IPS-15b (cell line): Measurements from ENCODE around the gene CNGA4.

ENCODE experiments used
- H3K27me3 ChIP-seq: one replicate; pipeline ENCODE4 v1.6.1; 2013; ENCODE audit warnings: low read length; ENCODE audit not compliant: control insufficient read depth, insufficient read depth
- H3K36me3 ChIP-seq: one replicate; pipeline ENCODE4 v1.6.1; 2013; ENCODE audit warnings: low read length; ENCODE audit not compliant: control insufficient read depth, insufficient read depth
- H3K4me1 ChIP-seq: one replicate; pipeline ENCODE4 v1.6.1; 2013; ENCODE audit warnings: mild to moderate bottlenecking, low read length; ENCODE audit not compliant: control insufficient read depth, insufficient read depth
- H3K4me3 ChIP-seq: one replicate; pipeline ENCODE4 v1.5.1; 2013; ENCODE audit warnings: low read depth, low read length
- H3K9ac ChIP-seq: one replicate; pipeline ENCODE4 v1.6.1; 2013; ENCODE audit warnings: low read depth, mild to moderate bottlenecking, low read length
- H3K9me3 ChIP-seq: one replicate; pipeline ENCODE4 v1.6.1; 2013; ENCODE audit warnings: mild to moderate bottlenecking, low read length; ENCODE audit not compliant: control insufficient read depth, insufficient read depth

Gene CNGA4

GRCh38 chr11:6238902-6239301 lies at the start of gene CNGA4:
Gene CNGA4 (plus strand): TSS chr11:6239089. CDS start chr11:6239207, 118 bp downstream.
- Histone ChIP-seq H3K9ac (no peak within 1 kb of the TSS), H3K4me3 (no peak within 1 kb of the TSS), H3K27me3 (peaks cover 3% of the 10 kb centered on the region), H3K36me3 (no peaks in the 10 kb centered on the region), H3K4me1 (peaks cover 3% of the 10 kb centered on the region), H3K9me3 (no peaks in the 10 kb centered on the region)

GRCh38 chr11:6191742-6192141 lies 47.1 kb upstream of the CNGA4 start:
- H3K9me3 ChIP-seq: no peaks in the 10 kb centered on the region
- H3K36me3 ChIP-seq: no peaks in the 10 kb centered on the region
- no peak overlapping the region for H3K9ac ChIP-seq
- no peaks in the 10 kb centered on the region for H3K27me3 ChIP-seq
- no peak overlapping the region for H3K4me3 ChIP-seq
- no peaks in the 10 kb centered on the region for H3K4me1 ChIP-seq

DNA sequence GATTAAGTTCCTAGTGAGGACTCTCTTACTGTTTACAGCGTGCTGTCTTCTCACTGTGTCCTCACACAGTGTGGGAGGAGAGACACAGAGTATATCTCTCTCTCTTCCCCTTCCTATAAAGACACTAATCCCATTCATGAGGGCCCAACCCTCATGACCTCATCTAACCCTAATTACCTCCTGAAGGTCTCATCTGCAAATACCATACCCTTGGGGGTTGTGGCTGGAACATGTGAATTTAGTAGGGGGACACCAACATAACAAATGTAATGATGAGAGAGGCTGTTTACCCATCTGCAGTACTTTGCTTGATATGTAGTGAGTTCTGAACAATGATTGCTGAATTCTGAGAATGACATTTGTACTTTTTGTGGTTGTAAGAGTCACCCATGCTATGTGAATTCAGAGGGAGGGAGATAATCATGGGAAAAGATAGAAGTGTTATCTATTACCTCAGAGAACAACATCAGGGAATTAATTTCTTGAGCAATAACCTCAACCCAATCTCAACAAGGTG lies 44.8 kb upstream of the CNGA4 start:
- H3K36me3 ChIP-seq: no peaks in the 10 kb centered on the region
- no peak overlapping the region for H3K4me3 ChIP-seq
- no peaks in the 10 kb centered on the region for H3K4me1 ChIP-seq
- H3K9me3 ChIP-seq: no peaks in the 10 kb centered on the region
- H3K27me3 ChIP-seq: no peaks in the 10 kb centered on the region
- H3K9ac ChIP-seq: no peak overlapping the region

DNA sequence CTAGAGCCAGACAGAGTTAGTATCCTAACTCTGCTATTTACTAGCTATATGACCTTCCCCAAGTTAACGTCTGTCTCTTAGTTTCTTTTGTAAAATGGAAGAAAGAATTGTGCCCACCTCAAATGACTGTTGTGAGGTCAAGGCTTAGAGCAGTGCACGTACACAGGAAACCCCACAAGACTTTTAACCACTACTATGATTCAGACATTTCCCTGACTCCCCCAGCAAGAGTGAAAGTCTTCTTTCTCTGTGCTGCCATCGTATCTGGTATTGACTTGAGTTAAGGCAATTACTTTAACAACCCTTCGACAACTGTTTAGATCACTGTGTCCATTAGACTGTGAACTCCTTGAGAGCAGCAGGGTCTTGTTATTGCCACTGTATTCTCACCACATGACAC lies 42.5 kb upstream of the CNGA4 start:
- H3K4me3 ChIP-seq: no peak overlapping the region
- no peaks in the 10 kb centered on the region for H3K27me3 ChIP-seq
- H3K9me3 ChIP-seq: no peaks in the 10 kb centered on the region
- no peaks in the 10 kb centered on the region for H3K4me1 ChIP-seq
- H3K36me3 ChIP-seq: no peaks in the 10 kb centered on the region
- H3K9ac ChIP-seq: no peak overlapping the region

- Histone ChIP-seq H3K4me1 (no peaks in the 10 kb centered on the region), H3K27me3 (no peaks in the 10 kb centered on the region), H3K9ac (no peak overlapping the region), H3K36me3 (no peaks in the 10 kb centered on the region), H3K9me3 (no peaks in the 10 kb centered on the region), H3K4me3 (no peak overlapping the region)
These were observed 41.3 kb upstream of the CNGA4 start for GRCh38 chr11:6197466-6198200.

DNA sequence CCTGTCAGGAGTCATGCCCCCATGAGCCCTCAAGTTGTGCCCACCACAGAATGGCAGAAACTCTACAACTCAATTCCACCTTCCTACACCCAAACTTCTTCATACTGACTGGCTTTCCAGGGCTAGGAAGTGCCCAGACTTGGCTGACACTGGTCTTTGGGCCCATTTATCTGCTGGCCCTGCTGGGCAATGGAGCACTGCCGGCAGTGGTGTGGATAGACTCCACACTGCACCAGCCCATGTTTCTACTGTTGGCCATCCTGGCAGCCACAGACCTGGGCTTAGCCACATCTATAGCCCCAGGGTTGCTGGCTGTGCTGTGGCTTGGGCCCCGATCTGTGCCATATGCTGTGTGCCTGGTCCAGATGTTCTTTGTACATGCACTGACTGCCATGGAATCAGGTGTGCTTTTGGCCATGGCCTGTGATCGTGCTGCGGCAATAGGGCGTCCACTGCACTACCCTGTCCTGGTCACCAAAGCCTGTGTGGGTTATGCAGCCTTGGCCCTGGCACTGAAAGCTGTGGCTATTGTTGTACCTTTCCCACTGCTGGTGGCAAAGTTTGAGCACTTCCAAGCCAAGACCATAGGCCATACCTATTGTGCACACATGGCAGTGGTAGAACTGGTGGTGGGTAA lies 39.6 kb upstream of the CNGA4 start, which contains the start of gene OR52W1:
TSS of gene OR52W1 (plus strand) at position 51 of the 637 bp plus-strand sequence. CDS start at position 51, 0 bp downstream.
- Histone ChIP-seq H3K9ac (no peak within 1 kb of the TSS), H3K4me3 (no peak within 1 kb of the TSS), H3K27me3 (no peaks in the 10 kb centered on the region), H3K36me3 (no peaks in the 10 kb centered on the region), H3K4me1 (no peaks in the 10 kb centered on the region), H3K9me3 (no peaks in the 10 kb centered on the region)

- H3K4me3 ChIP-seq: no peak overlapping the region
- no peaks in the 10 kb centered on the region for H3K9me3 ChIP-seq
- H3K9ac ChIP-seq: no peak overlapping the region
- no peaks in the 10 kb centered on the region for H3K4me1 ChIP-seq
- no peaks in the 10 kb centered on the region for H3K36me3 ChIP-seq
- H3K27me3 ChIP-seq: no peaks in the 10 kb centered on the region
These were observed 37.9 kb upstream of the CNGA4 start for GRCh38 chr11:6200975-6201374.

DNA sequence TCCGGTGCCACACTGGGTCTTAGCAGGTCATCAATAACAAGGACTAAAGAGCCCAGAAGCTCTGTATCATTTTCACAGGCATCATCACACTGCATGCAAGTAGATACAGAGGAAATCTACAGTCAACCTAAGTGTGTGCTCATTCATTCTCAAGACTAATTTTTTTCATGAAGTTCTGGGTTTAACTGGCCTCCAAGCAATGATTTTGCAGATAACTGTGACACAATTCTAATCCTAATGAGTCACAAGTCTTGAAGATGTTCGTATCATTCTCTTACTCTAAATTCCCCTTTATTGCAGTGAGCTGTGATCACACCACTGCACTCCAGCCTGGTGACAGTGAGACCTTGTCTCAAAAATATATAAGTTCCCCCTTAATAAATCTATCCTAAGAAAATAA lies 37.4 kb upstream of the CNGA4 start:
- Histone ChIP-seq H3K4me3 (no peak overlapping the region), H3K36me3 (no peaks in the 10 kb centered on the region), H3K27me3 (no peaks in the 10 kb centered on the region), H3K4me1 (no peaks in the 10 kb centered on the region), H3K9ac (no peak overlapping the region), H3K9me3 (no peaks in the 10 kb centered on the region)

- H3K9ac ChIP-seq: no peak overlapping the region
- no peak overlapping the region for H3K4me3 ChIP-seq
- no peaks in the 10 kb centered on the region for H3K9me3 ChIP-seq
- no peaks in the 10 kb centered on the region for H3K36me3 ChIP-seq
- H3K27me3 ChIP-seq: no peaks in the 10 kb centered on the region
- no peaks in the 10 kb centered on the region for H3K4me1 ChIP-seq
These were observed 36.8 kb upstream of the CNGA4 start for GRCh38 chr11:6202041-6202440.

GRCh38 chr11:6203327-6203726 lies 35.6 kb upstream of the CNGA4 start:
- no peak overlapping the region for H3K4me3 ChIP-seq
- H3K9me3 ChIP-seq: no peaks in the 10 kb centered on the region
- no peaks in the 10 kb centered on the region for H3K4me1 ChIP-seq
- H3K27me3 ChIP-seq: no peaks in the 10 kb centered on the region
- no peaks in the 10 kb centered on the region for H3K36me3 ChIP-seq
- H3K9ac ChIP-seq: no peak overlapping the region

GRCh38 chr11:6204706-6205105 lies 34.2 kb upstream of the CNGA4 start:
- peaks cover 3% of the 10 kb centered on the region for H3K36me3 ChIP-seq
- no peaks in the 10 kb centered on the region for H3K9me3 ChIP-seq

GRCh38 chr11:6205366-6205765 lies 33.5 kb upstream of the CNGA4 start, which contains the start of gene C11orf42:
Gene C11orf42 (plus strand): TSS chr11:6205557. CDS start chr11:6205616, 59 bp downstream.
- H3K4me1 ChIP-seq: no peaks in the 10 kb centered on the region
- H3K36me3 ChIP-seq: peaks cover 7% of the 10 kb centered on the region
- no peak within 1 kb of the TSS for H3K4me3 ChIP-seq
- no peak within 1 kb of the TSS for H3K9ac ChIP-seq
- H3K9me3 ChIP-seq: no peaks in the 10 kb centered on the region
- no peaks in the 10 kb centered on the region for H3K27me3 ChIP-seq

More at GRCh38 chr11:6204706-6205105, 34.2 kb upstream of the CNGA4 start:
- no peak overlapping the region for H3K4me3 ChIP-seq
- H3K4me1 ChIP-seq: no peaks in the 10 kb centered on the region
- H3K9ac ChIP-seq: no peak overlapping the region
- no peaks in the 10 kb centered on the region for H3K27me3 ChIP-seq
